Endothelial cell of umbilical vein (primary cell): Measurements from ENCODE around the gene UBE3B.

Experiments used
- EZH2 ChIP-seq: IDR thresholded peaks from 2 replicates; pipeline ENCODE4 v1.6.1; 2012; ENCODE audit warnings: borderline replicate concordance, low read depth, mild to moderate bottlenecking, moderate library complexity, low read length, inconsistent platforms; ENCODE audit not compliant: severe bottlenecking
- GATA2 ChIP-seq: IDR thresholded peaks from 2 replicates; pipeline ENCODE4 v1.7.0; 2011; ENCODE audit warnings: low read depth, mild to moderate bottlenecking, moderate library complexity, mixed read lengths, low read length; ENCODE audit not compliant: insufficient read length, insufficient read depth
- POLR2A ChIP-seq: IDR thresholded peaks from 2 replicates; pipeline ENCODE4 v1.6.1; 2012; ENCODE audit warnings: low read depth, mild to moderate bottlenecking, control low read depth, low read length
- TF ChIP-seq, protein P1 (sequence below), 2 donors: IDR thresholded peaks; 1 replicate in 1 of 2; 2 replicates in 1 of 2; pipeline ENCODE4 v1.5.1; 2011; ENCODE audit warnings: low read length in 2 of 2, mild to moderate bottlenecking in 2 of 2, moderate library complexity in 2 of 2, control low read depth in 1 of 2, inconsistent platforms in 1 of 2, low read depth in 1 of 2; ENCODE audit not compliant: insufficient read depth in 1 of 2; ENCODE audit errors: extremely low read depth in 1 of 2

DNA sequence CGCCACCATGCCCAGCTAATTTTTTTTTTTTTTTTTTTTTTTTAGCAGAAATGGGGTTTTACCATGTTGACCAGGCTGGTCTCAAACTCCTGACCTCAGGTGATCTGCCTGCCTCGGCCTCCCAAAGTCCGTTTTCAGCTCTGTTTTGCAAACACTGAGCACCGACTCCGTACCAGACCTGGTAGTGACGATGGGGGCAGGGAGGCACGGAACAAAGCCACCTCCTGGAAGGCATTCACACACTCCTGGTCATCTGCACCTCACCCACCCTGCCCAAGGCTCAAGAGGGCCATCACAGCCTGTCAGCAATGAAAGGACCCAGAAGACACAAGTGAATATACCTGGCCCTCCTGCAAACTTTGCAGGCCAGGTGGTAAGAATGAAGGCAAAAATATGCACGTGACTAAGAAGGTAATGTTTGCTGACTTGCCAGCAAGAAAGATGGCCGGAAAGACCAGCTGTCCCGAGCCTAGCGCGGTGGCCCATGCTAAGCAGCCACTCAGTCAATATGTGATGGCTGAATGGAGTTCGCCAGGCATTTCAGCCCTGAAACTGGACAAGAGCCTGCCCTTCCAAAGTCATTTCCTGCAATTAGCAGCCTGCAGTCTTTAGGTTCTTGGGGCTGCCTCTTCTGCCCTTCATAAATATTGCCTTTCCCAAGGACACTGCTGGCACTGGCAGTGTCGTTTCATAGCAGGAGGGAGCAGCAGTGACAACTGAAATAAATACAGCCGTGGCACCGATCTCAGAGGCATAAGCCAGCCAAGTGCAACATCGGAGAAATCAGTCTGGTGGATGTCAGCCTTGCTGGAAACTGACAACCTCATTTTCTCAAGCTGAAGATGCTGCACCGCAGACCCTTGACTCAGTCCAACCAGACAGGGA is 78.2 kb downstream of the UBE3B start:
- TF ChIP-seq, protein P1, sequence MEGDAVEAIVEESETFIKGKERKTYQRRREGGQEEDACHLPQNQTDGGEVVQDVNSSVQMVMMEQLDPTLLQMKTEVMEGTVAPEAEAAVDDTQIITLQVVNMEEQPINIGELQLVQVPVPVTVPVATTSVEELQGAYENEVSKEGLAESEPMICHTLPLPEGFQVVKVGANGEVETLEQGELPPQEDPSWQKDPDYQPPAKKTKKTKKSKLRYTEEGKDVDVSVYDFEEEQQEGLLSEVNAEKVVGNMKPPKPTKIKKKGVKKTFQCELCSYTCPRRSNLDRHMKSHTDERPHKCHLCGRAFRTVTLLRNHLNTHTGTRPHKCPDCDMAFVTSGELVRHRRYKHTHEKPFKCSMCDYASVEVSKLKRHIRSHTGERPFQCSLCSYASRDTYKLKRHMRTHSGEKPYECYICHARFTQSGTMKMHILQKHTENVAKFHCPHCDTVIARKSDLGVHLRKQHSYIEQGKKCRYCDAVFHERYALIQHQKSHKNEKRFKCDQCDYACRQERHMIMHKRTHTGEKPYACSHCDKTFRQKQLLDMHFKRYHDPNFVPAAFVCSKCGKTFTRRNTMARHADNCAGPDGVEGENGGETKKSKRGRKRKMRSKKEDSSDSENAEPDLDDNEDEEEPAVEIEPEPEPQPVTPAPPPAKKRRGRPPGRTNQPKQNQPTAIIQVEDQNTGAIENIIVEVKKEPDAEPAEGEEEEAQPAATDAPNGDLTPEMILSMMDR (IDR thresholded peaks at IDR 0.05; ENCODE audit: extremely low read depth in 1 of 2, insufficient read depth in 1 of 2, low read depth in 1 of 2, low read length in 2 of 2): no peak
- TF ChIP-seq POLR2A (no peak), EZH2 (no peak), GATA2 (no peak)
